Parathyroid adenoma (tissue), 2 donors: ENCODE measurements around the gene SMPDL3B.
"Not testable (repeated sequence)": the region's sequence is repeated elsewhere in the genome, so short reads cannot be mapped to it uniquely, and the experiment has no call there.

ENCODE experiments used
- H2AFZ ChIP-seq: fragments of 300-600 bp; sonication (generic); one replicate; pipeline ENCODE4 v1.7.0; 2017; ENCODE audit warnings: antibody characterized with exemption, mild to moderate bottlenecking
- H3K27ac ChIP-seq: fragments of 300-600 bp; sonication (generic); one replicate; pipeline ENCODE4 v1.7.0; 2017
- H3K27me3 ChIP-seq: fragments of 300-600 bp; sonication (generic); one replicate; pipeline ENCODE4 v1.7.0; 2017; ENCODE audit warnings: low read length; ENCODE audit not compliant: control insufficient read depth, insufficient read depth
- H3K36me3 ChIP-seq: fragments of 300-600 bp; sonication (generic); one replicate; pipeline ENCODE4 v1.7.0; 2017; ENCODE audit warnings: low read length; ENCODE audit not compliant: control insufficient read depth, insufficient read depth
- H3K4me1 ChIP-seq: fragments of 300-600 bp; sonication (generic); one replicate; pipeline ENCODE4 v1.7.0; 2017; ENCODE audit warnings: control low read depth
- H3K4me2 ChIP-seq: fragments of 300-600 bp; sonication (generic); one replicate; pipeline ENCODE4 v1.7.0; 2017; ENCODE audit warnings: low read length
- H3K4me3 ChIP-seq: fragments of 300-600 bp; sonication (generic); one replicate; pipeline ENCODE4 v1.7.0; 2017; ENCODE audit warnings: low read depth, low read length
- H3K79me2 ChIP-seq: fragments of 300-600 bp; sonication (generic); one replicate; pipeline ENCODE4 v1.7.0; 2017; ENCODE audit warnings: control low read depth
- H3K9ac ChIP-seq: fragments of 300-600 bp; sonication (generic); one replicate; pipeline ENCODE4 v1.7.0; 2017; ENCODE audit warnings: mild to moderate bottlenecking
- H3K9me3 ChIP-seq: fragments of 300-600 bp; sonication (generic); one replicate; pipeline ENCODE4 v1.7.0; 2017; ENCODE audit warnings: low read length; ENCODE audit not compliant: control insufficient read depth
- CTCF ChIP-seq: fragments of 300-600 bp; sonication (generic); IDR thresholded peaks from one replicate; pipeline ENCODE4 v1.7.0; 2017; ENCODE audit warnings: antibody characterized with exemption, mild to moderate bottlenecking
- donor health status: primary hyperparathyroidism.

The SMPDL3B gene

DNA sequence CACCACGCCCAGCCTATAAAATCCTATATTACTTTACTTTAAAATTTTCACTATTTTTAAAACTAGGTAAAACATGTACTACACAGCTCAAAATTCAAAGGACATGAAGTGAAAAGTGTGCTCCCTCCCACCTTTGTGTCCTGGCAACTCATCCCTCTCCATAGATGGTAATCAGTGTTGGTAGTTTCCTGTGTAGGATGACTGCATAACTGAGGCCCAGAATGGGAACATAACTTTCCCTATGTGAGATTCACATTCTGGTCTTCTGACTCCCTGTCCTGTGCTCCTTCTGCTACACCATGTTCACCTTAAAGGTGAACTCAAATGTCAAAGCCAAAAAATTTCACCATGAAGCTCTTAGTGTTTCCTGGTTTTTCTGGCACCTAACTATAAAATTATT is 64.3 kb downstream of the SMPDL3B start:
- no peaks in the 10 kb centered on the region for H3K79me2 ChIP-seq
- no peak overlapping the region for H3K27ac ChIP-seq
- H3K9me3 ChIP-seq, result no peaks in the 10 kb centered on the region
- no peaks in the 10 kb centered on the region for H3K36me3 ChIP-seq
- no peak for TF ChIP-seq CTCF
- no peaks in the 10 kb centered on the region for H3K4me1 ChIP-seq
- no peak overlapping the region for H2AFZ ChIP-seq
- no peaks in the 10 kb centered on the region for H3K27me3 ChIP-seq
- no peak overlapping the region for H3K9ac ChIP-seq
- H3K4me3 ChIP-seq, result no peak overlapping the region
- no peak overlapping the region for H3K4me2 ChIP-seq

- TF ChIP-seq CTCF, result no peak
- Histone ChIP-seq H3K9ac (no peak overlapping the region), H3K79me2 (no peaks in the 10 kb centered on the region), H2AFZ (no peak overlapping the region), H3K27ac (no peak overlapping the region), H3K4me2 (no peak overlapping the region), H3K9me3 (no peaks in the 10 kb centered on the region), H3K4me1 (no peaks in the 10 kb centered on the region), H3K36me3 (no peaks in the 10 kb centered on the region), H3K27me3 (no peaks in the 10 kb centered on the region), H3K4me3 (no peak overlapping the region)
These were observed 67.8 kb downstream of the SMPDL3B start for GRCh38 chr1:28002600-28002999.

DNA sequence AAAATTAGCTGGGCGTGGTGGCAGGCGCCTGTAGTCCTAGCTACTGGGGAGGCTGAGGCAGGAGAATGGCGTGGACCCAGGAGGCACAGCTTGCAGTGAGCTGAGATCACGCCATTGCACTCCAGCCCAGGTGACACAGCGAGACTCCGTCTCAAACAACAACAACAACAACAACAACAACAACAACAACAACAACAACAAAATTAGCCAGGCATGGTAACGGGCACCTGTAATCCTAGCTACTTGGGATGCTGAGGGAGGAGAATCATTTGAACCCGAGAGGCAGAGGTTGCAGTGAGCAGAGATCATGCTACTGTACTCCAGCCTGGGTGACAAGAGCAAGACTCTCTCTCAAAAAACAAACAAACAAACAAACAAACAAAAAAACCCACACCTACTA is 68.3 kb downstream of the SMPDL3B start:
- H3K36me3 ChIP-seq, H3K4me2 ChIP-seq, H3K27me3 ChIP-seq, H3K4me3 ChIP-seq, H3K9ac ChIP-seq, H3K79me2 ChIP-seq, H3K9me3 ChIP-seq, H2AFZ ChIP-seq, H3K4me1 ChIP-seq, H3K27ac ChIP-seq: not testable (repeated sequence)
